ENCODE measurements around the gene CARD10. TPM values are rescaled to one million over a fixed set of nuclear protein-coding genes. Genes with fewer than 3 reads are reported as not detected.

CARD10 gene
- total and polyA plus RNA-seq, 2 of the 13 experiments (the other 11 are each of a cell fraction or from before 2014, with no cell fraction given): 35.2 to 55.8 TPM

GRCh38 chr22:37511395-37512104 lies 7.7 kb downstream of the CARD10 start:
- FAIRE-seq: no peak
- H3K79me2 ChIP-seq (ENCODE audit: insufficient read depth, low read length): peaks cover 41% of the 10 kb centered on the region
- peak overlapping the region; percentile 85 for H3K4me2 ChIP-seq (ENCODE audit: low read depth, low read length)
- peak overlapping the region in 1 of 3 experiments; percentile 47; a peak in 1 of 6 replicates for H3K4me3 ChIP-seq (replicated peaks in 1 of 3; ENCODE audit: insufficient read depth in 1 of 3, low read depth in 2 of 3, low read length in 3 of 3)
- H3K36me3 ChIP-seq (replicated peaks in 1 of 2; ENCODE audit: control insufficient read depth in 1 of 2, insufficient read depth in 2 of 2, low read length in 2 of 2): peaks cover 16 to 66% of the 10 kb centered on the region in 2 experiments
- peaks cover 82% of the 10 kb centered on the region for H3K4me1 ChIP-seq (ENCODE audit: insufficient read depth, low read length)
- H4K20me1 ChIP-seq (ENCODE audit: insufficient read depth, low read length): peaks cover 5% of the 10 kb centered on the region; the same call in 1 of the 2 replicates
- peak overlapping the region; percentile 98 for H3K27ac ChIP-seq (ENCODE audit: extremely low read length, insufficient read depth, low read length)
- no peak for DNase-seq (ENCODE audit: low spot score)
- no TSS peak for BruUV-seq (replicated peaks)
- ATAC-seq: no peak
- no peaks in the 10 kb centered on the region for H3K9me3 ChIP-seq (ENCODE audit: low read length)
- ChIA-PET POLR2A (interaction anchor here (1.4 to 3.8 kb wide), 5 partner anchors 9 to 97 kb away, joined by 5 to 51 read pairs (median 12); partner anchors contain the start of genes GGA1 and MFNG), CTCF (ENCODE audit: low intra/inter-chr PET ratio, low total read pairs) (no interaction called here)
- WGBS (ENCODE audit: low lambda C conversion rate): 73% methylated on average over 4 of the region's 6 CpGs
- no peaks in the 10 kb centered on the region for H3K27me3 ChIP-seq (ENCODE audit: control insufficient read depth in 1 of 2, insufficient read depth in 2 of 2, low read length in 2 of 2)
- no peak overlapping the region for H2AFZ ChIP-seq (ENCODE audit: low read length)
- in situ Hi-C loops (cut with HindIII; ENCODE audit: extremely low pct_ligation_motif_present, low pct_unique_long_range_greater_than_20kb) (no loop called here), intact Hi-C loops (cut with micrococcal nuclease; ENCODE audit: unreplicated experiment) (loop anchor here (1.0 kb wide), 1 partner anchor 10 kb away; no protein-coding TSS in a partner anchor)
- H3K9ac ChIP-seq (ENCODE audit: insufficient read depth, low read depth, low read length): peak overlapping the region; percentile 77
- TF ChIP-seq TOE1 (CRISPR knock-in tag; IDR thresholded peaks at IDR 0.05) (no peak), ZNF253 (CRISPR knock-in tag; IDR thresholded peaks at IDR 0.05; ENCODE audit: borderline replicate concordance) (no peak), ZNF788 (CRISPR knock-in tag; IDR thresholded peaks at IDR 0.05; ENCODE audit: borderline replicate concordance) (no peak), RXRB (CRISPR knock-in tag; IDR thresholded peaks at IDR 0.05; ENCODE audit: borderline replicate concordance) (no peak), ZNF678 (CRISPR knock-in tag; IDR thresholded peaks at IDR 0.05) (no peak), MEF2D (CRISPR knock-in tag; IDR thresholded peaks at IDR 0.05) (no peak), MXI1 (IDR thresholded peaks at IDR 0.05; ENCODE audit: borderline replicate concordance, low read depth, low read length) (no peak), TAF1 (CRISPR knock-in tag; IDR thresholded peaks at IDR 0.05) (no peak), ZNF264 (CRISPR knock-in tag; IDR thresholded peaks at IDR 0.05) (no peak), ZBTB21 (CRISPR knock-in tag; IDR thresholded peaks at IDR 0.05) (no peak), TRAFD1 (CRISPR knock-in tag; IDR thresholded peaks at IDR 0.05; ENCODE audit: borderline replicate concordance) (no peak), ADNP (CRISPR knock-in tag; IDR thresholded peaks at IDR 0.05) (peak; percentile 79; the same call in 1 of the 2 replicates), MLLT10 (CRISPR knock-in tag; IDR thresholded peaks at IDR 0.05) (no peak), AGO2 (optimal IDR thresholded peaks at IDR 0.05; ENCODE audit: low read depth, low read length) (no peak), ZFX (CRISPR knock-in tag; IDR thresholded peaks at IDR 0.05; ENCODE audit: low read depth) (no peak), ZNF784 (CRISPR knock-in tag; IDR thresholded peaks at IDR 0.05; ENCODE audit: borderline replicate concordance) (no peak), GRHL1 (CRISPR knock-in tag; conservative IDR thresholded peaks at IDR 0.05) (no peak), CCDC6 (CRISPR knock-in tag; IDR thresholded peaks at IDR 0.05) (no peak), ATF2 (CRISPR knock-in tag; IDR thresholded peaks at IDR 0.05) (no peak), POLR2G (IDR thresholded peaks at IDR 0.05; ENCODE audit: low read depth, low read length) (no peak)

Measured in HepG2 (cell line).